ENCODE data around the gene ERC1. TPM values are rescaled to one million over a fixed set of nuclear protein-coding genes. Genes with fewer than 3 reads are reported as not detected.
"Not testable (repeated sequence)": the region's sequence is repeated elsewhere in the genome, so short reads cannot be mapped to it uniquely, and the experiment has no call there.

Gene ERC1
- total and polyA plus RNA-seq, 2 donors: 26.6 to 76.7 TPM

- H3K4me1 ChIP-seq (ENCODE audit: insufficient read depth); H3K27ac ChIP-seq (ENCODE audit: low read depth); DNase-seq (ENCODE audit: extremely low spot score); H3K36me3 ChIP-seq (ENCODE audit: insufficient read depth); H3K4me3 ChIP-seq (ENCODE audit: low read depth, low read length): not testable (repeated sequence)
- WGBS: 97% methylated on average over 6 of the region's 6 CpGs
Measured at GRCh38 chr12:1255125-1255524, 264.1 kb downstream of the ERC1 start.

GRCh38 chr12:1255854-1256253 lies 264.8 kb downstream of the ERC1 start:
- H3K4me3 ChIP-seq (ENCODE audit: low read depth, low read length); H3K36me3 ChIP-seq (ENCODE audit: insufficient read depth); H3K27ac ChIP-seq (ENCODE audit: low read depth); H3K4me1 ChIP-seq (ENCODE audit: insufficient read depth); DNase-seq (ENCODE audit: extremely low spot score): not testable (repeated sequence)
- 96% methylated on average over 4 of the region's 4 CpGs for WGBS

GRCh38 chr12:1256285-1256684 lies 265.3 kb downstream of the ERC1 start:
- WGBS: 94% methylated on average over 2 of the region's 2 CpGs
- Histone ChIP-seq H3K4me3 (ENCODE audit: low read depth, low read length) (no peak overlapping the region), H3K27ac (ENCODE audit: low read depth) (no peak overlapping the region), H3K36me3 (ENCODE audit: insufficient read depth) (no peaks in the 10 kb centered on the region), H3K4me1 (ENCODE audit: insufficient read depth) (no peaks in the 10 kb centered on the region)
- no peak for DNase-seq (ENCODE audit: extremely low spot score)

GRCh38 chr12:1256991-1257390 lies 266.0 kb downstream of the ERC1 start:
- DNase-seq (ENCODE audit: extremely low spot score): no peak
- H3K36me3 ChIP-seq (ENCODE audit: insufficient read depth): no peaks in the 10 kb centered on the region
- no peak overlapping the region for H3K27ac ChIP-seq (ENCODE audit: low read depth)
- no peak overlapping the region for H3K4me3 ChIP-seq (ENCODE audit: low read depth, low read length)
- WGBS: 94% methylated on average over 7 of the region's 7 CpGs
- H3K4me1 ChIP-seq (ENCODE audit: insufficient read depth): no peaks in the 10 kb centered on the region

GRCh38 chr12:1262011-1262410 lies 271.0 kb downstream of the ERC1 start:
- Histone ChIP-seq H3K4me1 (ENCODE audit: insufficient read depth) (no peaks in the 10 kb centered on the region), H3K27ac (ENCODE audit: low read depth) (no peak overlapping the region), H3K4me3 (ENCODE audit: low read depth, low read length) (no peak overlapping the region), H3K36me3 (ENCODE audit: insufficient read depth) (peaks cover 3% of the 10 kb centered on the region)
- 87% methylated on average over 2 of the region's 2 CpGs for WGBS
- DNase-seq (ENCODE audit: extremely low spot score): no peak

GRCh38 chr12:1267243-1267642 lies 276.2 kb downstream of the ERC1 start:
- Histone ChIP-seq H3K4me3 (ENCODE audit: low read depth, low read length) (no peak overlapping the region), H3K4me1 (ENCODE audit: insufficient read depth) (no peaks in the 10 kb centered on the region), H3K36me3 (ENCODE audit: insufficient read depth) (peaks cover 2% of the 10 kb centered on the region), H3K27ac (ENCODE audit: low read depth) (no peak overlapping the region)
- 89% methylated on average over 7 of the region's 7 CpGs for WGBS
- no peak for DNase-seq (ENCODE audit: extremely low spot score)

GRCh38 chr12:1272142-1272541 lies 281.1 kb downstream of the ERC1 start:
- DNase-seq (ENCODE audit: extremely low spot score): no peak
- Histone ChIP-seq H3K4me3 (ENCODE audit: low read depth, low read length) (no peak overlapping the region), H3K36me3 (ENCODE audit: insufficient read depth) (no peaks in the 10 kb centered on the region), H3K27ac (ENCODE audit: low read depth) (no peak overlapping the region), H3K4me1 (ENCODE audit: insufficient read depth) (no peaks in the 10 kb centered on the region)
- 88% methylated on average over 3 of the region's 3 CpGs for WGBS

GRCh38 chr12:1273051-1273450 lies 282.0 kb downstream of the ERC1 start:
- no peaks in the 10 kb centered on the region for H3K36me3 ChIP-seq (ENCODE audit: insufficient read depth)
- H3K4me1 ChIP-seq (ENCODE audit: insufficient read depth): no peaks in the 10 kb centered on the region
- WGBS: 77% methylated on average over 5 of the region's 5 CpGs
- no peak for DNase-seq (ENCODE audit: extremely low spot score)
- H3K27ac ChIP-seq (ENCODE audit: low read depth): no peak overlapping the region
- H3K4me3 ChIP-seq (ENCODE audit: low read depth, low read length): no peak overlapping the region

GRCh38 chr12:1277905-1278304 lies 286.9 kb downstream of the ERC1 start:
- no peak overlapping the region for H3K4me3 ChIP-seq (ENCODE audit: low read depth, low read length)
- no peak for DNase-seq (ENCODE audit: extremely low spot score)
- H3K4me1 ChIP-seq (ENCODE audit: insufficient read depth): no peaks in the 10 kb centered on the region
- no peak overlapping the region for H3K27ac ChIP-seq (ENCODE audit: low read depth)
- WGBS: 87% methylated on average over 4 of the region's 4 CpGs
- H3K36me3 ChIP-seq (ENCODE audit: insufficient read depth): peaks cover 2% of the 10 kb centered on the region

GRCh38 chr12:1279050-1279449 lies 288.0 kb downstream of the ERC1 start:
- peaks cover 2% of the 10 kb centered on the region for H3K36me3 ChIP-seq (ENCODE audit: insufficient read depth)
- H3K4me3 ChIP-seq (ENCODE audit: low read depth, low read length): no peak overlapping the region
- DNase-seq (ENCODE audit: extremely low spot score): no peak
- WGBS: 53% methylated on average over 3 of the region's 3 CpGs
- no peak overlapping the region for H3K27ac ChIP-seq (ENCODE audit: low read depth)
- no peaks in the 10 kb centered on the region for H3K4me1 ChIP-seq (ENCODE audit: insufficient read depth)

GRCh38 chr12:1280059-1280458 lies 289.0 kb downstream of the ERC1 start:
- Histone ChIP-seq H3K4me3 (ENCODE audit: low read depth, low read length) (no peak overlapping the region), H3K36me3 (ENCODE audit: insufficient read depth) (peaks cover 2% of the 10 kb centered on the region), H3K4me1 (ENCODE audit: insufficient read depth) (no peaks in the 10 kb centered on the region), H3K27ac (ENCODE audit: low read depth) (no peak overlapping the region)
- DNase-seq (ENCODE audit: extremely low spot score): no peak
- 85% methylated on average over 5 of the region's 5 CpGs for WGBS

GRCh38 chr12:1281683-1282366 lies 290.8 kb downstream of the ERC1 start:
- DNase-seq (ENCODE audit: extremely low spot score): no peak
- H3K27ac ChIP-seq (ENCODE audit: low read depth): no peak overlapping the region
- H3K4me3 ChIP-seq (ENCODE audit: low read depth, low read length): no peak overlapping the region
- peaks cover 2% of the 10 kb centered on the region for H3K36me3 ChIP-seq (ENCODE audit: insufficient read depth)
- H3K4me1 ChIP-seq (ENCODE audit: insufficient read depth): no peaks in the 10 kb centered on the region
- WGBS: 34% methylated on average over 7 of the region's 7 CpGs

GRCh38 chr12:1282670-1283315 lies 291.8 kb downstream of the ERC1 start:
- H3K4me1 ChIP-seq (ENCODE audit: insufficient read depth): no peaks in the 10 kb centered on the region
- DNase-seq (ENCODE audit: extremely low spot score): peak; percentile 62
- peaks cover 2% of the 10 kb centered on the region for H3K36me3 ChIP-seq (ENCODE audit: insufficient read depth)
- WGBS: 39% methylated on average over 5 of the region's 5 CpGs
- H3K4me3 ChIP-seq (ENCODE audit: low read depth, low read length): no peak overlapping the region
- no peak overlapping the region for H3K27ac ChIP-seq (ENCODE audit: low read depth)

- 23% methylated on average over 2 of the region's 2 CpGs for WGBS
- no peaks in the 10 kb centered on the region for H3K4me1 ChIP-seq (ENCODE audit: insufficient read depth)
- H3K36me3 ChIP-seq (ENCODE audit: insufficient read depth): peaks cover 2% of the 10 kb centered on the region
- H3K4me3 ChIP-seq (ENCODE audit: low read depth, low read length): no peak overlapping the region
- no peak for DNase-seq (ENCODE audit: extremely low spot score)
- H3K27ac ChIP-seq (ENCODE audit: low read depth): peak overlapping the region; percentile 32
Measured at GRCh38 chr12:1283316-1283715, 292.3 kb downstream of the ERC1 start.
